ENCODE results near the gene SMC3. TPM values are rescaled to one million over a fixed set of nuclear protein-coding genes. Genes with fewer than 3 reads are reported as not detected.

SMC3 gene
- total RNA-seq, 2 experiments from 2014 or later, result 38.4 to 73.4 TPM

- no peak overlapping the region for H3K4me3 ChIP-seq (ENCODE audit: low read depth, low read length, poor library complexity, severe bottlenecking)
- DNase-seq (ENCODE audit: low spot score), result no peak
- peaks cover 10% of the 10 kb centered on the region for H3K4me1 ChIP-seq (ENCODE audit: insufficient read depth, low read length, poor library complexity, severe bottlenecking)
- H3K4me2 ChIP-seq (ENCODE audit: low read length), result no peak overlapping the region
- POLR2A ChIA-PET, result no interaction called here
- H3K27ac ChIP-seq (ENCODE audit: low read depth, low read length, poor library complexity, severe bottlenecking), result no peak overlapping the region
- H3K9me3 ChIP-seq (ENCODE audit: low read length), result no peaks in the 10 kb centered on the region
- BruUV-seq (replicated peaks), result no TSS peak
- H4K20me1 ChIP-seq (ENCODE audit: insufficient read depth, low read length), result no peaks in the 10 kb centered on the region
- CTCF ChIA-PET (ENCODE audit: unreplicated experiment), result no interaction called here
- no peaks in the 10 kb centered on the region for H3K36me3 ChIP-seq (ENCODE audit: insufficient read depth, low read length)
- no peaks in the 10 kb centered on the region for H3K9me2 ChIP-seq (ENCODE audit: insufficient read depth, low read length)
- intact Hi-C loops (cut with micrococcal nuclease; ENCODE audit: unreplicated experiment), result no loop called here
- H3K79me2 ChIP-seq (ENCODE audit: insufficient read depth, low read depth, low read length), result no peaks in the 10 kb centered on the region
- TF ChIP-seq EZH2phosphoT487 (IDR thresholded peaks at IDR 0.05; ENCODE audit: borderline replicate concordance, low read depth, low read length) (no peak), CTCF (conservative IDR thresholded peaks at IDR 0.05; ENCODE audit: low read length) (no peak)
- H2AFZ ChIP-seq (ENCODE audit: low read length), result no peak overlapping the region
Observed at GRCh38 chr10:110523736-110524135, 43.8 kb upstream of the SMC3 start.

GRCh38 chr10:110524179-110524858 lies 43.2 kb upstream of the SMC3 start:
- CTCF ChIA-PET (ENCODE audit: unreplicated experiment), result no interaction called here
- DNase-seq (ENCODE audit: low spot score), result no peak
- Histone ChIP-seq H3K4me2 (ENCODE audit: low read length) (no peak overlapping the region), H3K36me3 (ENCODE audit: insufficient read depth, low read length) (no peaks in the 10 kb centered on the region), H4K20me1 (ENCODE audit: insufficient read depth, low read length) (no peaks in the 10 kb centered on the region), H3K79me2 (ENCODE audit: insufficient read depth, low read depth, low read length) (no peaks in the 10 kb centered on the region), H3K9me2 (ENCODE audit: insufficient read depth, low read length) (no peaks in the 10 kb centered on the region), H2AFZ (ENCODE audit: low read length) (no peak overlapping the region), H3K4me1 (ENCODE audit: insufficient read depth, low read length, poor library complexity, severe bottlenecking) (peaks cover 16% of the 10 kb centered on the region), H3K4me3 (ENCODE audit: low read depth, low read length, poor library complexity, severe bottlenecking) (no peak overlapping the region), H3K27ac (ENCODE audit: low read depth, low read length, poor library complexity, severe bottlenecking) (no peak overlapping the region), H3K9me3 (ENCODE audit: low read length) (no peaks in the 10 kb centered on the region)
- POLR2A ChIA-PET, result no interaction called here
- TF ChIP-seq CTCF (conservative IDR thresholded peaks at IDR 0.05; ENCODE audit: low read length), result no peak
- intact Hi-C loops (cut with micrococcal nuclease; ENCODE audit: unreplicated experiment), result no loop called here
- no TSS peak for BruUV-seq (replicated peaks)

GRCh38 chr10:110524859-110525232 lies 42.6 kb upstream of the SMC3 start:
- H2AFZ ChIP-seq (ENCODE audit: low read length), result no peak overlapping the region
- H3K36me3 ChIP-seq (ENCODE audit: insufficient read depth, low read length), result no peaks in the 10 kb centered on the region
- no peak overlapping the region for H3K27ac ChIP-seq (ENCODE audit: low read depth, low read length, poor library complexity, severe bottlenecking)
- DNase-seq (ENCODE audit: low spot score), result no peak
- ChIA-PET CTCF (ENCODE audit: unreplicated experiment) (no interaction called here), POLR2A (no interaction called here)
- BruUV-seq (replicated peaks), result no TSS peak
- peaks cover 21% of the 10 kb centered on the region for H3K4me1 ChIP-seq (ENCODE audit: insufficient read depth, low read length, poor library complexity, severe bottlenecking)
- H4K20me1 ChIP-seq (ENCODE audit: insufficient read depth, low read length), result no peaks in the 10 kb centered on the region
- TF ChIP-seq EZH2phosphoT487 (IDR thresholded peaks at IDR 0.05; ENCODE audit: borderline replicate concordance, low read depth, low read length), result no peak
- no peak for TF ChIP-seq CTCF (conservative IDR thresholded peaks at IDR 0.05; ENCODE audit: low read length)
- H3K9me3 ChIP-seq (ENCODE audit: low read length), result no peaks in the 10 kb centered on the region
- no peak overlapping the region for H3K4me3 ChIP-seq (ENCODE audit: low read depth, low read length, poor library complexity, severe bottlenecking)
- no peaks in the 10 kb centered on the region for H3K9me2 ChIP-seq (ENCODE audit: insufficient read depth, low read length)
- H3K4me2 ChIP-seq (ENCODE audit: low read length), result no peak overlapping the region
- H3K79me2 ChIP-seq (ENCODE audit: insufficient read depth, low read depth, low read length), result no peaks in the 10 kb centered on the region
- intact Hi-C loops (cut with micrococcal nuclease; ENCODE audit: unreplicated experiment), result no loop called here

Measured in OCI-LY7 (cell line).